ENCODE data around the gene CCNB2. TPM values are rescaled to one million over a fixed set of nuclear protein-coding genes. Genes with fewer than 3 reads are reported as not detected.

CCNB2 gene
- total RNA-seq, result 12.8 and 15.8 TPM in 2 replicates

GRCh38 chr15:59104912-59105732 is at the start of gene CCNB2:
TSS of gene CCNB2 (plus strand) at chr15:59105146. CDS start at chr15:59105269, 123 bp downstream.
- H3K4me3 ChIP-seq (ENCODE audit: low read depth, low read length), result peak within 1 kb of the TSS; percentile 73
- TF ChIP-seq CTCF (IDR thresholded peaks at IDR 0.05; ENCODE audit: insufficient read depth, low read length, poor library complexity, severe bottlenecking), result no peak
- H3K36me3 ChIP-seq (ENCODE audit: control insufficient read depth, insufficient read depth, low read length), result no peaks in the 10 kb centered on the region
- no peaks in the 10 kb centered on the region for H3K27me3 ChIP-seq (ENCODE audit: control insufficient read depth, insufficient read depth, low read length)
- DNase-seq (ENCODE audit: low read depth), result peak; percentile 80

DNA sequence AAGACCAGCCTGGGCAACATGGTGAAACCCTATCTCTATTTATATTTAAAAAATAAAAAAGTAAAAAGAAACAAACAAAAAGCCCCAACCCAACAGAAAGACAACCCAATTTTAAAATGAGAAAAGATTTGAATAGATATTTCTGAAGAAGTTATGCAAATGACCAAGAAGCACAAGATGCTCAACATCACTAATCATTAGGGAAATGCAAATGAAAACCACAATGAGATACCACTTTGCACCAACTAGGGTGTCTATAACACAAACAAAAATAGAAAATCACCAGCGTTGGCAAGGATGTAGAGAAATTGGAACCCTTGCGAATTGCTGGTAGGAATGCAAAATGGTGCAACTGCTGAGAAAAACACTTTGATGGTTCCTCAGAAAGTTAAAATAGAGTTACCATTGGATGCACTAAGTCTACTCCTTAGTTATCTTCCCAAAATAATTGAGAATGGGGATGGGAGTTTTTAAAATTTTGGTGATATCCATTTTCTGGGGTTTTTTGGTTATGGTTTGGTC is 45.8 kb upstream of the CCNB2 start:
- no peaks in the 10 kb centered on the region for H3K27me3 ChIP-seq (ENCODE audit: control insufficient read depth, insufficient read depth, low read length)
- no peaks in the 10 kb centered on the region for H3K36me3 ChIP-seq (ENCODE audit: control insufficient read depth, insufficient read depth, low read length)
- TF ChIP-seq CTCF (IDR thresholded peaks at IDR 0.05; ENCODE audit: insufficient read depth, low read length, poor library complexity, severe bottlenecking), result no peak
- no peak overlapping the region for H3K4me3 ChIP-seq (ENCODE audit: low read depth, low read length)
- no peak for DNase-seq (ENCODE audit: low read depth)

DNA sequence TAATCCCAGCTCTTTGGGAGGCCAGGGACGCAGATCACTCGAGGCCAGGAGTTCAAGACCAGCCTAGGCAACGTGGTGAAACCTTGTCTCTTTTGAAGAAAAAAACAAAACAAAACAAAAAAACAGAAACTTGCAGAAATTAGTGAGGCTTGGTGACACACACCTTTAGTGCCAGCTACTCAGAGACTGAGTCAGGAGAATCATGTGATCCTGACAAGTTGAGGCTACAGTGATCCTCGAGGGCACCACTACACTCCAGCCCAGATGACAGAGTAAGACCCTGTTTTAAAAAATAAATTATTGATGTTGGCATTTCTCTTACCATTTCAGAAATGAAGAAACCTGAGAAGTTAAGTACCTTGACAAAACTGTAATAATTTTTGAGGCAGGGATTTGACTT is 44.6 kb upstream of the CCNB2 start:
- Histone ChIP-seq H3K27me3 (ENCODE audit: control insufficient read depth, insufficient read depth, low read length) (no peaks in the 10 kb centered on the region), H3K36me3 (ENCODE audit: control insufficient read depth, insufficient read depth, low read length) (no peaks in the 10 kb centered on the region), H3K4me3 (ENCODE audit: low read depth, low read length) (no peak overlapping the region)
- DNase-seq (ENCODE audit: low read depth), result no peak
- no peak for TF ChIP-seq CTCF (IDR thresholded peaks at IDR 0.05; ENCODE audit: insufficient read depth, low read length, poor library complexity, severe bottlenecking)

- no peaks in the 10 kb centered on the region for H3K36me3 ChIP-seq (ENCODE audit: control insufficient read depth, insufficient read depth, low read length)
- H3K27me3 ChIP-seq (ENCODE audit: control insufficient read depth, insufficient read depth, low read length), result no peaks in the 10 kb centered on the region
- no peak for TF ChIP-seq CTCF (IDR thresholded peaks at IDR 0.05; ENCODE audit: insufficient read depth, low read length, poor library complexity, severe bottlenecking)
- H3K4me3 ChIP-seq (ENCODE audit: low read depth, low read length), result no peak overlapping the region
- DNase-seq (ENCODE audit: low read depth), result no peak
Measured at GRCh38 chr15:59063042-59063441, 41.9 kb upstream of the CCNB2 start.

DNA sequence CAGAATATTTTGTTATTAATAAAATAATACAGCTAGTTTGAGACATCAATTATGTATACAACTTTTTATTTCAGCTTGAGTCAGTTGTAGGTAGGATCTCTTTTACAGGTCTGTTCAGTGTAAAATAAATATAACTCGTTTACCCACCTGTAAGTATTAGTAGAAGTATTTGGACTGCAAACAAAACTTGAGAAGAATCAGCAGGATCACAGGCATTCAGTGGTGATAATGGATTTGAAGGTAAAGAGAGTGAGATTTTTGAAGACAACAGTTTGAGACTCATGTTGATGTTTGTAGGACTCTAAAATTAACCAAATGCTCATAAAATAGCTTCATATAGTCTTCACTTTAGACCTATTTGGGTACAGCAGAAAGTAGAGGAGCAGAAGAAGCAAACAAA is 35.5 kb upstream of the CCNB2 start:
- H3K36me3 ChIP-seq (ENCODE audit: control insufficient read depth, insufficient read depth, low read length), result no peaks in the 10 kb centered on the region
- no peak for DNase-seq (ENCODE audit: low read depth)
- no peak overlapping the region for H3K4me3 ChIP-seq (ENCODE audit: low read depth, low read length)
- no peak for TF ChIP-seq CTCF (IDR thresholded peaks at IDR 0.05; ENCODE audit: insufficient read depth, low read length, poor library complexity, severe bottlenecking)
- no peaks in the 10 kb centered on the region for H3K27me3 ChIP-seq (ENCODE audit: control insufficient read depth, insufficient read depth, low read length)

Data from kidney epithelial cell (primary cell).